SW480 (cell line): ENCODE measurements around the gene BACH1.

Source experiments
- DNase-seq: peaks from one replicate; pipeline ENCODE4 v3.0.0-alpha.2; 2016; ENCODE audit warnings: low spot score

BACH1 gene

DNA sequence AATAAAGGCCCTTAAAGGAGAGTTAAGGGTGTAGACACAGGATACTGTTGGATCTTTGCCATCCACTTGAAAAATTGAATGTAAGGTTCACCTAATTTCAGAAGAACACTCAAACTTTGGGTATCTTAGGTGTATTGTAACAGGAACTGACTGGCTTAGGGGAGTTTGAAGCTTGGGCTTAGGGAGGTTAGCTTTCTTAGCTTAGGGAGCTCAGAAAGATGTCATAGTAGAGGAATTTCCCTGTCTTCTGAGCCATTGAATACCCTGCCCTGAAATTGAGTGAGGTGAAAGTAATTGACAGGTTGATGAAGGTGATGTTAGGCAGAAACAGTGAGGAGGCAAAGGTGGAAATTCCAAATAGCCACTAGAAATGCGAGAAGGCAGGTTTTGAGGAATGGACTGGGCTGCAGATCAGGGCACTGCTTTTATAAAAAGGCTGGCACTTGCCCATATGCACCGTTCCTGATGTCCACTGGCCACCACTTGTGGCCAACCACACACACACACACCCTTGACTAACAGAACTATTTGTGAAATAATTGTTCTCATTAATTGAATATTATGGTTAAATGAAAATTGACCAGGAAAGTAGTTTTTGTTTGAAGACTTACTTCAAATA, 16.5 kb downstream of the BACH1 start:
- DNase-seq, result no peak

DNA sequence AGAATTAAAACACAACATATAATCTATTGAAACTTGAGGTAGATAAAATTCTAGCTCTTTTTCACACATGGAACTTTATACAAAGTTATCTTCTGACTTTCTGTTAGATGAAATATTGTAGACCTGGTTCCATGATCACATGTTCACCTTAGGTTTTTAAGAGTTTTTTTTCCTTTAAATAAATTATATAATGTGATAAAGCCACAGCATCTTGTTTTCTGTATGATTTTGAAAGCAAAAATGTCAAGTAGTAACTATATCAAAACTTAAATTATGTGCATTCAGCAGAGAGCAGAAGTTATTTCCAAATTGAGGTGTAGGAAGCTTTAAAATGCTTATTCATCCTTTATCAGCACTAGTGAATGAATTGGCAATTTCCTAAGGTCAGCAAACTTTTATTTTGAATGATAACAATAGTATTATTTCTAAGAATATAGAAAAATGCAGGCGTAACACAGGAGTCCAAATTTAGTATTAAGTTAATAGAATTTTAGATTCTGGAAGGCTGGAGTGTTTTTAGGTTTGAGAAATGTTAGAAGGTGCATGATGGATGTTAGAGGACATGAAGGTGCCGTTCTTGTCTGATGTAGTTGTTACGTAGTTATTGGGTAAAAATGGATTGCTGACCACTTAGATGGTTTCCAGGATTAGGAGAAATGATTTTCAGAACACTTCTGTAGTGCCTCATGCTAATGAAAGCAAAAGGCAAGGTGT, 17.5 kb downstream of the BACH1 start:
- DNase-seq, result no peak

DNA sequence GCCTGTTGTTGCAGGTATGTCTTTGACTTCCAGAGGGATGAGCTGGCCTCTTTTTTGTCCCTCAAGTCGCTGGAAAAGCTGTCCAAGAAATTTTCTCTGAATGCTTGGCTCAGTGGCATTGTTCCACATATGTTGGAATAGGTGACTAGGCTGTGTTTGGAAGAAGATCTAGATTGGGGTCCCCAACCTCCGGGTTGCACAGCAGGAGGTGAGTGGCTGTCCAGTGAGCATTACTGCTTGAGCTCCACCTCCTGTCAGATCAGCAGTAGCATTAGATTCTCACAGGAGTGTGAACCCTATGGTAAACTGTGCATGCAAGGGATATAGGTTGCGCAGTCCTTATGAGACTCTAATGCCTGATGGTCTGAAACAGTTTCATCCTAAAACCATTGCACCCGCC, 18.1 kb downstream of the BACH1 start:
- DNase-seq, result no peak

DNA sequence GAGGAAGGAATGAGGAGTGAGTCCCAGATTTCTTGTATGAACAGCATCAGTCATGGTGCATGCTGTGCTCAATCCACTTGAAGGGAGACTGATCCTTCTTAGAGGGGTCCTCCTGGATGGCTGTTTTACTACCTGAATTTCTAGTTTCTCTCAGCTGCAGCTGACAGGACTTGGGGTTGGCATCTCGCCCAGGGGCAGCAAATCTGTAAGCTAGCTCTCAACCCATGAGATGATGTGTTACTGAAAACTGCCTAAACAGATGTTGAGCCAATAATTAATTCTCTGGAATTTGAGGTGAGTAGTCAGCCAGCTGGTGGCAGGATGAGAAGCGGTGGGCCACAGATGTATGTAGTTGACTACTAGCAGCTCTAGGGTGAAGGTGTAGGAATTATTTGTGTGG, 19.6 kb downstream of the BACH1 start:
- no peak for DNase-seq

GRCh38 chr21:29320031-29320430, 21.3 kb downstream of the BACH1 start:
- DNase-seq, result no peak

DNA sequence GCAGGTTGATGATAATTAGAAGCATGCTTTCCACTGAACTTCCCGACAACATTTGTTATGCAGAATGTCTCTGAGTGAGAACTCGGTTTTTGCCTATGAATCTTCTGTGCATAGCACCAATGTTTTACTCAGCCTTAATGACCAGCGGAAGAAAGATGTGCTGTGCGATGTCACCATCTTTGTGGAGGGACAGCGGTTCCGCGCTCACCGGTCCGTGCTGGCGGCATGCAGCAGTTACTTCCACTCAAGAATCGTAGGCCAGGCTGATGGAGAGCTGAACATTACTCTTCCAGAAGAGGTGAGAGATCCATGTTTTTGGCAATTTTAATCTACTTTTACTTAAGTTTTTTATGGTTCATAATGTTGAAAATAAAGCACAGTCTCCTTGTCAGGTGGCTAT, 22.5 kb downstream of the BACH1 start:
- no peak for DNase-seq

- no peak for DNase-seq
Observed at GRCh38 chr21:29321932-29322928, 23.5 kb downstream of the BACH1 start.

DNA sequence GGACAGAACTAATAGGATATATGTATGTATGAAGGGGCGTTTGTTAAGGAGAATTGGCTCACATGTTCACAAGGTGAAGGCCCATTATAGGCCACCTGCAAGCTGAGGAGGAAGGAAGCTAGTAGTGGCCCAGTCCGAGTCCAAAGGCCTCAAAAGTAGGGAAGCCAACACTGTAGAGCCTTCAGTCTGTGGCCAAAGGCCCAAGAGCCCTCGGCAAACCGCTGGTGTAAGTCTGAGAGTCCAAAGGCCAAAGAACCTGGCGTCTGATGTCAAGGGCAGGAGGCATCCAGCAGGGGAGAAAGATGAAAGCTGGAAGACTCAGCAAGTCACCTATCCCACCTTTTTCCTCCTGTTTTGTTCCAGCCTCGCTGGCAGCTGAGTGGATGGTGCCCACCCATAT, 24.5 kb downstream of the BACH1 start:
- no peak for DNase-seq

DNA sequence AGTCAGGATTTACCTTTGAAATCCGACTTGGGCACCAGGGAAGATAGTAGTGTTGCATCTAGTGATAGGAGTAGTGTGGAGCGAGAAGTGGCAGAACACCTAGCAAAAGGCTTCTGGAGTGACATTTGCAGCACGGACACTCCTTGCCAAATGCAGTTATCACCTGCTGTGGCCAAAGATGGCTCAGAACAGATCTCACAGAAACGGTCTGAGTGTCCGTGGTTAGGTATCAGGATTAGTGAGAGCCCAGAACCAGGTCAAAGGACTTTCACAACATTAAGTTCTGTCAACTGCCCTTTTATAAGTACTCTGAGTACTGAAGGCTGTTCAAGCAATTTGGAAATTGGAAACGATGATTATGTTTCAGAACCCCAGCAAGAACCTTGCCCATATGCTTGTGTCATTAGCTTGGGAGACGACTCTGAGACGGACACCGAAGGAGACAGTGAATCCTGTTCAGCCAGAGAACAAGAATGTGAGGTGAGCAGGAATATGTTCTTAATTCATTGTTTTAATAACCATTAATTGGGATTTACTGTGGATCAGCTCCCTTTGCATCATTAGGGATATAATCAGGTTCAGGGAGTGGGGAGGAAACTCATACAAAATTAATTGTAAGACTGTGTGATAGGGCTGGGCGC, 28.3 kb downstream of the BACH1 start:
- DNase-seq, result no peak

DNA sequence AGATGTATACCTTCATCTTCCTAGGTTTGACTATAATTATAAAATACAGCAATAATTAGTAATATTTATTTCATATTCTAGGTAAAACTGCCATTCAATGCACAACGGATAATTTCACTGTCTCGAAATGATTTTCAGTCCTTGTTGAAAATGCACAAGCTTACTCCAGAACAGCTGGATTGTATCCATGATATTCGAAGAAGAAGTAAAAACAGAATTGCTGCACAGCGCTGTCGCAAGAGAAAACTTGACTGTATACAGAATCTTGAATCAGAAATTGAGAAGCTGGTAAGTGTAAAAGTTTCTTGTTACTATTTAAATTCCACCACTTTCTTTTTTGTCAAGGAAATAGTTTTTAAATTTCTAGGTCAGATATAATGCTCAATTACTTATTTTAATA, 30.7 kb downstream of the BACH1 start:
- no peak for DNase-seq

- no peak for DNase-seq
Observed at GRCh38 chr21:29330797-29331196, 32.1 kb downstream of the BACH1 start.

DNA sequence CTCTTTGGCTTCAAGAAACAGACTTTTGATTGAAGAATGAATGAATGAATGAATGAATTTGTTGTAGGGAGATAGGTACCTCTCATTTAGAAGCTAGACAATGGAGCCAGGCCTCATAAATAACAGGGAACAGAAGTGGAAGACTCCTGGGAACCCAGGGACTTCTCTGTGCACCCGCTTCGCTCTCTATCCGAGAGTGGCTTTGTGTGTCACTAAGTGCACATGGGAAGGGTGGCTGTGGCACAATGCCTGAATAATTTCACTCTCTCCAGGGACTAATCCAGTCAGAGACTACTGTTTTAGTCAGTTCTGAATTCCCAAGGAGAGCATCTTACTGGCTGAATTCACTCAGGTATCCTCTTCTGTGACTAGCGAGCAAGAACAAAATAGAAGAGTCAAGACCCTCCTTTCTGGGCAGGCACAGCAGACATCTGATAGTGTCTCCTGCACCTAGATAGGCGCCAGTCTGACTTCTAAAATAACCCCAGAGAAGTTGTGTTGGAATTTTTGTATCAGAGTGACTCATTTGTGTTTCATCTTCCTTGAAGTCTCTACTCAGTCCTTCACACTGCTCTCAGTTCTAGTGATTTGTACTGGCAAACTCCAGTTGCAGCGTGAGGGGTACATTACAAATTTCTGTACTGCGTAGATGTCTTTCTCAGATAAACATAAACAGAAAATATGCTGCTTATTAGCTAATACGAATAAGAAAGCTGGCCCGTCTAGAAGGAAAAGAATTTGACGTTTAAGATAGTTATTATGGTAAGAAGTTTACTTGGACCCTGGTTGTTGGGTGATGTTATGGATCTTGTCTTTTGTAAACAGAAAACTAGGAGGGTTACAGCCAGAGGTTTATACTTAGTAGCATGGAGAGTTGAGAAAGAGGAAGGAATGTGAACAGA, 34.0 kb downstream of the BACH1 start:
- DNase-seq, result no peak

DNA sequence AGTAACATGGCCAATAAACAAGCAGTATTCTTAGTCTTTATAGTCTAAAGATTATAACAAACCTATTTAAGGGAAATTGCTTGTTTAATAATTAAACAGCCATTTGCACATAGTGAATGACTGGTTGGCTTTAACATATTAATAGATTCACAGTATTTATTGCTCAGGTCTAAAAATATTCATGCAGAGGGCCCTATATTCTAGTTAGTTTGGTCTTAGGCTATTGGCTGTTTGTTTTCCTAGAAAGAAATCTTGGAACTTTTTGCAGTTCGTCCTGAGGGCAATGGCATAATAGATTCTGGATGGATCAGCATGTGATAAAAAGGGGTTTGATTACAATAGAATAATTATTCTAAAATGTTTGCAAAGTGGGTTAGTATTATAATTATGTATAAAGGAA, 34.7 kb downstream of the BACH1 start:
- DNase-seq, result no peak

DNA sequence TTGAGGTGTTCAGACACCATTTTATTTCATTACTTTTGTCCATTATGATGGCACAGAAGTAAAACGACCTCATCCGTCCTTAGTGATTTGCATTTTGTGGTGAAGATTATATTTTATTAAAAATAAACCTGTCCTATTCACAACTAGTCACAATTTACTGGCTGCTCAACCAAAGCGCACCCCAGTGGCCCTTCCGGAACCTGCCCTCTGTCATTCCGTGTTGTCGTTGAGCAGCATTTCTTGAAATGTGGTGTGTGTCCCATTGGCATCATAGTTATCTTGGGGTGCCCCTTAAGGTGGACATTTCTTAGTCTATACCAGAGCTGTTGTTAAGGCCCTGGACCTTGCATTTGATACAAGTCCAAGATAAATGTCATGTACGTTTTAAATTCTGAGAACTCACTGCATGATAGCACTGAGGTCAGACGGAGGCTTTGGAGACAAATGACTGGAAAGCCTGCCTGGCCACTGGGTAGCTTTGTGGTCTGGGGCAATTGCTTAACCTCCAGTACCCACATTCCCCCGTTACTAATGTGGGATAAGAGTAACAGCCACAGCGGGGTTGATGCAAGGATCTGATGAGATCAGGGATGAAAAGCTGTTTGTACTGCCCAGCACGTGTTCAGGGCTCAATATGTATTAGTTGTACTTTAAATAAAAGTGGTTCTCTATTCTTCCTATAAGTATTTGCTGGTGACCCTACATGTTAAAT, 36.2 kb downstream of the BACH1 start:
- DNase-seq, result no peak

DNA sequence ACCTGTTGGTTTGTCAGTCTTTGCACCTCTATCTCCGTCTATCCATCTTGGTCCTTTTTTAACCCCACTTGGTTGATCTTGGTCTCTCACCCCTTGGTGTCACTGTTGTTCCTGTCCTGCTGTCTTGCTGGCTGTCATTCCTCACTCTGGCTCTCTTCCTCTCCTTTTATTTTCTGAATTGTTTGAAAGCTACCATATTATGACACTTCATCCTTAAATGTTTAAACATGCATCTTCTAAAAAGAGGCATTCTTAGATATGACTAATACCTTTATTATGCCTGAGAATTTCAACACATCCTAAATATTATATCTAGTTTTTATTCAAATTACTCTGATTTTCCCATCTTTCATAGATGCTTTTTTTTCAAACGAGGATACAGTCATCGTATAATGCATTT, 37.0 kb downstream of the BACH1 start:
- DNase-seq, result no peak

DNA sequence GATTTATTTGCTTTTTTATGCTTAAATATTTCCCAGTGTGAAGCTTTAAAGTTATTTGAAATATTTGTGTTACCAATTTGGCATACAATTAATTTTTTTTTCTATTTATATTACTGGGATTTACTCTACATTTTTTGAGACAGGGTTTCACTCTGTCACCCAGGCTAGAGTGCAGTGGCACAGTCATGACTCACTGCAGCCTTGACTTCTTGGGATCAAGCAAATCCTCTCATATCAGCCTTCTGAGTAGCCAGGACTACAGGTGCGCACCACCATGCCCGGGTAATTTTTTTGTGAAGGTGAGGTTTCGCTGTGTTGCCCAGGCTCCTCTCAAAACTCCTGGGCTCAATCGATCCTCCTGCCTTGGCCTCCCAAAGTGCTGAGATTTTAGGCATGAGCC, 39.5 kb downstream of the BACH1 start:
- no peak for DNase-seq

DNA sequence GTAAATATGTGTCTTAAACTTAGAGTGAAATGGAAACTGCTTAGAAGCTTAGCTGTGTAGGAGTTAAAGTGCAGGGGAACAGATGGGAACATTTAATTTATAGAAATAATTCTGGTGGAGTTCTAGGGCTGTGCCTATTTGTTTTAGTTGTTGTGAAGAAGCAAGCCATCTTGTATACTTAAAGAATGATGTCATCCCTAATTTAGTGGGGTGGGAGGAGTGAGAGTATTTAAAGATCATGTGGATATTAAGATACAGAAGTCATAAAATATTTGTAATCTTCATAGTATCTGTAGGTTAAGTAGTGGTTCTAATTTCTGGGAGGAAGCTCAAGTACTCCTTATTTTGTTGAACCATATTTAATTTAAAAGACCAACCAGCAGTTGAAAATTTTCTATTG, 41.5 kb downstream of the BACH1 start:
- DNase-seq, result no peak

GRCh38 chr21:29342363-29342957, 43.7 kb downstream of the BACH1 start:
- DNase-seq, result no peak

DNA sequence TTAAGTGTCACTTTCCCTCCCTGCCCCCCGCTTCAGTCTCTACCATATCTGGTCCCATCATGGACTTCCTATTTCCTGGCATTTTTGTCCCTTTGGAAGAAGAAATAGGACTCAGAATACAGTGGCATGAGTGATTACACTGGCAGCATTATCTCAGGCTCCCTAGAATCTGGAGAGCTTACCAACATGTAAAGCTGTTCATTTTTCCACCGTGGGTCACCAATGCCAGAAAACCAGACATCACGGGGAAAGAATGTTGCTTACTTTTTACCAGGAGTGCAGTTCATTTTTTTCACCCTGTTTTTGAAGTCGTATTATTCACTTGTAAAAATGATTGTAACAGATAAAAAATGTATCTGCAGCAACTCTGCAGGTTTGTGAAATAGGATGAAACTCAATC, 44.8 kb downstream of the BACH1 start:
- no peak for DNase-seq

DNA sequence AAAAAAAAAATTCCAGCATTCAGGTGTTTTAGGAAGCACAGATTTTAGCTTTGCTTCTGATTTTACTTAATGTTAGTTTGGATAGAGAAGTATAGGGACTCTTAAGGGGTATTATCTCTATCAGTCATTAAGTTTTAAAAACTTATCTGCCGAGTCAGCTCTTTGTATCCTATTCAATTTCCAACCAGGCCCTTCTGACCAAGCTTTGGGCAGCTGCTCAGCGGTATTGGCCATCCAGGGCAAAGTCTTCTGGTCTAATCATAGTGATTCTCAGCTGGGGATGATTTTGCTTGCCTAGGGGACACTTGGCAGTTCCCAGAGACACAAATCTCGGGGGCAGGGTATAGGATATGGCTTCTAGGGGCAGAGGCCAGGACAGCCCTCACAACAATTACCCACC, 47.6 kb downstream of the BACH1 start:
- no peak for DNase-seq
